Myocyte (in vitro differentiated cells): ENCODE results near the gene ALAS1. TPM values are rescaled to one million over a fixed set of nuclear protein-coding genes. Genes with fewer than 3 reads are reported as not detected.
"Not testable (repeated sequence)": the region's sequence is repeated elsewhere in the genome, so short reads cannot be mapped to it uniquely, and the experiment has no call there.

Experiments used
- DNase-seq: peaks from one replicate; pipeline ENCODE4 v3.0.0-alpha.2; 2012; ENCODE audit warnings: low read depth
- polyA plus RNA-seq: library from polyadenylated mRNA; unstranded; fragments of >200 nt; gene quantifications from one replicate; pipeline ENCODE4 v1.2.1, GENCODE V29; 2012; ENCODE audit warnings: missing spikeins
- total RNA-seq: library from RNA; depleted of rRNA; stranded (reverse); fragments of >200 nt; gene quantifications from 2 replicates; pipeline ENCODE4 v1.2.3, GENCODE V29; 2014

Gene ALAS1
- 59.7 and 83.9 TPM in 2 replicates for total RNA-seq
- 63.6 TPM for polyA plus RNA-seq

- peak; percentile 88 for DNase-seq
Observed at GRCh38 chr3:52197842-52198625, at the start of gene ALAS1. Gene ALAS1 (plus strand): TSS chr3:52198160. CDS start chr3:52199242, 1,082 bp downstream.

GRCh38 chr3:52149021-52149420 is 48.9 kb upstream of the ALAS1 start:
- DNase-seq, result no peak

GRCh38 chr3:52149726-52150125 is 48.2 kb upstream of the ALAS1 start:
- DNase-seq, result no peak

GRCh38 chr3:52150357-52150756 is 47.6 kb upstream of the ALAS1 start:
- no peak for DNase-seq

GRCh38 chr3:52150860-52151259 is 47.1 kb upstream of the ALAS1 start:
- no peak for DNase-seq

- DNase-seq, result not testable (repeated sequence)
Observed at GRCh38 chr3:52151991-52152390, 46.0 kb upstream of the ALAS1 start.

GRCh38 chr3:52153389-52154096 is 44.4 kb upstream of the ALAS1 start:
- no peak for DNase-seq

- DNase-seq, result peak; percentile 99
Observed at GRCh38 chr3:52154135-52155094, 43.5 kb upstream of the ALAS1 start, which contains the start of gene POC1A. Gene POC1A (minus strand): TSS chr3:52154423. CDS start chr3:52154372, 51 bp downstream.

GRCh38 chr3:52155912-52156311 is 42.0 kb upstream of the ALAS1 start:
- no peak for DNase-seq

- no peak for DNase-seq
Observed at GRCh38 chr3:52159503-52159902, 38.5 kb upstream of the ALAS1 start.

- no peak for DNase-seq
Observed at GRCh38 chr3:52162250-52162872, 35.6 kb upstream of the ALAS1 start.

GRCh38 chr3:52167240-52167639 is 30.7 kb upstream of the ALAS1 start:
- DNase-seq, result no peak

- not testable (repeated sequence) for DNase-seq
Observed at GRCh38 chr3:52170217-52170616, 27.7 kb upstream of the ALAS1 start.

- DNase-seq, result no peak
Observed at GRCh38 chr3:52171514-52172261, 26.3 kb upstream of the ALAS1 start.

- no peak for DNase-seq
Observed at GRCh38 chr3:52172262-52172757, 25.6 kb upstream of the ALAS1 start.

GRCh38 chr3:52173101-52173500 is 24.9 kb upstream of the ALAS1 start:
- no peak for DNase-seq

GRCh38 chr3:52174896-52175295 is 23.1 kb upstream of the ALAS1 start:
- DNase-seq, result no peak

GRCh38 chr3:52175416-52176179 is 22.4 kb upstream of the ALAS1 start:
- no peak for DNase-seq

GRCh38 chr3:52176180-52176752 is 21.7 kb upstream of the ALAS1 start:
- DNase-seq, result no peak
